ENCODE data around the gene HEXIM2. TPM values are rescaled to one million over a fixed set of nuclear protein-coding genes. Genes with fewer than 3 reads are reported as not detected.

The HEXIM2 gene
- total and polyA plus RNA-seq, 2 of the 13 experiments (the other 11 are each of a cell fraction or from before 2014, with no cell fraction given), result 27.1 to 32.4 TPM

DNA sequence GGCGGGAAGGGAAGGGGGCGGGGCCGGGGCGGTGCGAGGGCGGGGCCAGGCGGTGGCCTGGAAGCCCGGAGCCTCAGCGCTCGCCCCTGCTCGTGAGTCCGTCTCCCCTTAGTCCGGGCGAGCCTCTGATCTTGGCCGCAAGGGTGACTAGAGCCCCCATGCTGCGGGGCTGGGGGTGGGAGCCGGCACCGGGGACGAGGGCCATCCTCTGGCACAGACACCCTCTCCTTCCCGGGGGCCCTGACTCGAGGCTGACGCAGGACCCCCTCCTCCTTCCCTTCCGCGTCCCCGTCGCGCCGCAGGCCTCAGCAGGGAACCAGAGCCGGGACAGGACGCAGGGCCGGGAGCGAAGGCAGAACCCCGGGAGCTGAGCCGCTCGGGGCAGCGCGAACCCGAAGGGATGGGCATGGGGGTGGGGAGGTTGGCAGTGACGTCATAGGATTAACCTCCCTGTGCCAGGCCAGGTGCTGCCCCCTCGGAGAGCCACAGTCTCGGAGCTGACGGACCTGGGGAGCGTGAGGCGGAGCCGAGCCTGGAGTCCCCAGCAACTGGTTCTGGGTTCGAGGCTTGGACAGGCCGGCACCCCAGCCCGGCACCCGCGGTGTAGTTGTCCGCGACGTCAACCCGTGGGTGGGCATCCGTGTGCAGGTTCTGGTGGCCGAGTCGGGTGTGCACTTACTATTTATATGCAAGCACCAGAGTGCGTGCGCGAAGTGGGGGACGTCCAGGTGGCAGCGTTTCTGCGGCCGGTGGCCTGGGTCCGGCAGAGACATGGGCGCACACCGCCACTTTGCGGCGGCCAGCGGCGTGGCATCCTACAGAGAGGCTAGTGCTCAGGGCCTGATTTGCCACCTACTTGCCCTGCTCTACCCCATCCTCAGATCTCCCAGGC lies 28.9 kb upstream of the HEXIM2 start (continued):
- TF ChIP-seq, protein P1, sequence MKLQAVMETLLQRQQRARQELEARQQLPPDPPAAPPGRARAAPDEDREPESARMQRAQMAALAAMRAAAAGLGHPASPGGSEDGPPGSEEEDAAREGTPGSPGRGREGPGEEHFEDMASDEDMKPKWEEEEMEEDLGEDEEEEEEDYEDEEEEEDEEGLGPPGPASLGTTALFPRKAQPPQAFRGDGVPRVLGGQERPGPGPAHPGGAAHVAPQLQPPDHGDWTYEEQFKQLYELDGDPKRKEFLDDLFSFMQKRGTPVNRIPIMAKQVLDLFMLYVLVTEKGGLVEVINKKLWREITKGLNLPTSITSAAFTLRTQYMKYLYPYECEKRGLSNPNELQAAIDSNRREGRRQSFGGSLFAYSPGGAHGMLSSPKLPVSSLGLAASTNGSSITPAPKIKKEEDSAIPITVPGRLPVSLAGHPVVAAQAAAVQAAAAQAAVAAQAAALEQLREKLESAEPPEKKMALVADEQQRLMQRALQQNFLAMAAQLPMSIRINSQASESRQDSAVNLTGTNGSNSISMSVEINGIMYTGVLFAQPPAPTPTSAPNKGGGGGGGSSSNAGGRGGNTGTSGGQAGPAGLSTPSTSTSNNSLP (IDR thresholded peaks at IDR 0.05; ENCODE audit: low read depth, low read length), result no peak; the same call in 1 of the 2 replicates
- TF ChIP-seq ZNF33A (CRISPR knock-in tag; IDR thresholded peaks at IDR 0.05; ENCODE audit: borderline replicate concordance) (no peak), SCMH1 (CRISPR knock-in tag; IDR thresholded peaks at IDR 0.05; ENCODE audit: borderline replicate concordance) (no peak), NCOA1 (CRISPR knock-in tag; IDR thresholded peaks at IDR 0.05) (peak; percentile 77; the same call in 1 of the 2 replicates), CC2D1A (CRISPR knock-in tag; IDR thresholded peaks at IDR 0.05) (no peak), NFE2L2 (IDR thresholded peaks at IDR 0.05; ENCODE audit: low read length) (no peak), AGO1 (IDR thresholded peaks at IDR 0.05; ENCODE audit: low read depth, low read length, poor library complexity, severe bottlenecking) (no peak), FOXC1 (CRISPR knock-in tag; IDR thresholded peaks at IDR 0.05; ENCODE audit: borderline replicate concordance) (peak; percentile 94), ZNF713 (CRISPR knock-in tag; IDR thresholded peaks at IDR 0.05) (no peak), ZNF331 (CRISPR knock-in tag; IDR thresholded peaks at IDR 0.05) (0 out of 2 replicates have a peak, but pooled peaks have one; percentile 22)
- TF ChIP-seq, protein P2, sequence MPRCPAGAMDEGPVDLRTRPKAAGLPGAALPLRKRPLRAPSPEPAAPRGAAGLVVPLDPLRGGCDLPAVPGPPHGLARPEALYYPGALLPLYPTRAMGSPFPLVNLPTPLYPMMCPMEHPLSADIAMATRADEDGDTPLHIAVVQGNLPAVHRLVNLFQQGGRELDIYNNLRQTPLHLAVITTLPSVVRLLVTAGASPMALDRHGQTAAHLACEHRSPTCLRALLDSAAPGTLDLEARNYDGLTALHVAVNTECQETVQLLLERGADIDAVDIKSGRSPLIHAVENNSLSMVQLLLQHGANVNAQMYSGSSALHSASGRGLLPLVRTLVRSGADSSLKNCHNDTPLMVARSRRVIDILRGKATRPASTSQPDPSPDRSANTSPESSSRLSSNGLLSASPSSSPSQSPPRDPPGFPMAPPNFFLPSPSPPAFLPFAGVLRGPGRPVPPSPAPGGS (CRISPR knock-in tag; IDR thresholded peaks at IDR 0.05), result no peak
- TF ChIP-seq, protein P3, sequence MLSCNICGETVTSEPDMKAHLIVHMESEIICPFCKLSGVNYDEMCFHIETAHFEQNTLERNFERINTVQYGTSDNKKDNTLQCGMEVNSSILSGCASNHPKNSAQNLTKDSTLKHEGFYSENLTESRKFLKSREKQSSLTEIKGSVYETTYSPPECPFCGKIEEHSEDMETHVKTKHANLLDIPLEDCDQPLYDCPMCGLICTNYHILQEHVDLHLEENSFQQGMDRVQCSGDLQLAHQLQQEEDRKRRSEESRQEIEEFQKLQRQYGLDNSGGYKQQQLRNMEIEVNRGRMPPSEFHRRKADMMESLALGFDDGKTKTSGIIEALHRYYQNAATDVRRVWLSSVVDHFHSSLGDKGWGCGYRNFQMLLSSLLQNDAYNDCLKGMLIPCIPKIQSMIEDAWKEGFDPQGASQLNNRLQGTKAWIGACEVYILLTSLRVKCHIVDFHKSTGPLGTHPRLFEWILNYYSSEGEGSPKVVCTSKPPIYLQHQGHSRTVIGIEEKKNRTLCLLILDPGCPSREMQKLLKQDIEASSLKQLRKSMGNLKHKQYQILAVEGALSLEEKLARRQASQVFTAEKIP (CRISPR knock-in tag; IDR thresholded peaks at IDR 0.05; ENCODE audit: borderline replicate concordance), result no peak
- TF ChIP-seq, protein P4, sequence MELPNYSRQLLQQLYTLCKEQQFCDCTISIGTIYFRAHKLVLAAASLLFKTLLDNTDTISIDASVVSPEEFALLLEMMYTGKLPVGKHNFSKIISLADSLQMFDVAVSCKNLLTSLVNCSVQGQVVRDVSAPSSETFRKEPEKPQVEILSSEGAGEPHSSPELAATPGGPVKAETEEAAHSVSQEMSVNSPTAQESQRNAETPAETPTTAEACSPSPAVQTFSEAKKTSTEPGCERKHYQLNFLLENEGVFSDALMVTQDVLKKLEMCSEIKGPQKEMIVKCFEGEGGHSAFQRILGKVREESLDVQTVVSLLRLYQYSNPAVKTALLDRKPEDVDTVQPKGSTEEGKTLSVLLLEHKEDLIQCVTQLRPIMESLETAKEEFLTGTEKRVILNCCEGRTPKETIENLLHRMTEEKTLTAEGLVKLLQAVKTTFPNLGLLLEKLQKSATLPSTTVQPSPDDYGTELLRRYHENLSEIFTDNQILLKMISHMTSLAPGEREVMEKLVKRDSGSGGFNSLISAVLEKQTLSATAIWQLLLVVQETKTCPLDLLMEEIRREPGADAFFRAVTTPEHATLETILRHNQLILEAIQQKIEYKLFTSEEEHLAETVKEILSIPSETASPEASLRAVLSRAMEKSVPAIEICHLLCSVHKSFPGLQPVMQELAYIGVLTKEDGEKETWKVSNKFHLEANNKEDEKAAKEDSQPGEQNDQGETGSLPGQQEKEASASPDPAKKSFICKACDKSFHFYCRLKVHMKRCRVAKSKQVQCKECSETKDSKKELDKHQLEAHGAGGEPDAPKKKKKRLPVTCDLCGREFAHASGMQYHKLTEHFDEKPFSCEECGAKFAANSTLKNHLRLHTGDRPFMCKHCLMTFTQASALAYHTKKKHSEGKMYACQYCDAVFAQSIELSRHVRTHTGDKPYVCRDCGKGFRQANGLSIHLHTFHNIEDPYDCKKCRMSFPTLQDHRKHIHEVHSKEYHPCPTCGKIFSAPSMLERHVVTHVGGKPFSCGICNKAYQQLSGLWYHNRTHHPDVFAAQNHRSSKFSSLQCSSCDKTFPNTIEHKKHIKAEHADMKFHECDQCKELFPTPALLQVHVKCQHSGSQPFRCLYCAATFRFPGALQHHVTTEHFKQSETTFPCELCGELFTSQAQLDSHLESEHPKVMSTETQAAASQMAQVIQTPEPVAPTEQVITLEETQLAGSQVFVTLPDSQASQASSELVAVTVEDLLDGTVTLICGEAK (IDR thresholded peaks at IDR 0.05), result no peak
- TF ChIP-seq, protein P4 (CRISPR knock-in tag; IDR thresholded peaks at IDR 0.05), result 0 out of 2 replicates have a peak, but pooled peaks have one; percentile 48
